Measurements from ENCODE around the gene TEKT2.
A peak's percentile ranks its signal among the peaks of the same experiment; 100 is the strongest.

Gene TEKT2

GRCh38 chr1:36083635-36084496 is at the start of gene TEKT2:
Gene TEKT2 (plus strand): TSS chr1:36084094. CDS start chr1:36084922, 828 bp downstream.
- peak; percentile 45 for DNase-seq (ENCODE audit: low read depth)

- DNase-seq (ENCODE audit: low read depth), result peak; percentile 64
These were observed 49.2 kb upstream of the TEKT2 start for GRCh38 chr1:36034692-36035091.

- no peak for DNase-seq (ENCODE audit: low read depth)
These were observed 48.7 kb upstream of the TEKT2 start for GRCh38 chr1:36035154-36035553.

GRCh38 chr1:36040238-36040637 is 43.7 kb upstream of the TEKT2 start:
- DNase-seq (ENCODE audit: low read depth), result no peak

- DNase-seq (ENCODE audit: low read depth), result no peak
These were observed 32.1 kb upstream of the TEKT2 start for GRCh38 chr1:36051821-36052220.

GRCh38 chr1:36053978-36054377 is 29.9 kb upstream of the TEKT2 start:
- no peak for DNase-seq (ENCODE audit: low read depth)

GRCh38 chr1:36055706-36056105 is 28.2 kb upstream of the TEKT2 start:
- DNase-seq (ENCODE audit: low read depth), result no peak

- no peak for DNase-seq (ENCODE audit: low read depth)
These were observed 21.6 kb upstream of the TEKT2 start for GRCh38 chr1:36062315-36062714.

GRCh38 chr1:36067871-36068270 is 16.0 kb upstream of the TEKT2 start:
- DNase-seq (ENCODE audit: low read depth), result no peak

- DNase-seq (ENCODE audit: low read depth), result no peak
These were observed 15.0 kb upstream of the TEKT2 start for GRCh38 chr1:36068866-36069265.

- DNase-seq (ENCODE audit: low read depth), result no peak
These were observed 13.5 kb upstream of the TEKT2 start for GRCh38 chr1:36070349-36070748.

GRCh38 chr1:36076979-36077573 is 6.8 kb upstream of the TEKT2 start:
- DNase-seq (ENCODE audit: low read depth), result no peak

GRCh38 chr1:36080236-36080635 is 3.7 kb upstream of the TEKT2 start:
- no peak for DNase-seq (ENCODE audit: low read depth)

- DNase-seq (ENCODE audit: low read depth), result no peak
These were observed 3.1 kb upstream of the TEKT2 start for GRCh38 chr1:36080801-36081200.

GRCh38 chr1:36081926-36082485 is 1.9 kb upstream of the TEKT2 start:
- DNase-seq (ENCODE audit: low read depth), result no peak

- no peak for DNase-seq (ENCODE audit: low read depth)
These were observed 675 bp upstream of the TEKT2 start for GRCh38 chr1:36083219-36083618.

- DNase-seq (ENCODE audit: low read depth), result no peak
These were observed 712 bp downstream of the TEKT2 start for GRCh38 chr1:36084497-36085115.

GRCh38 chr1:36085126-36085525 is 1.2 kb downstream of the TEKT2 start:
- no peak for DNase-seq (ENCODE audit: low read depth)

- DNase-seq (ENCODE audit: low read depth), result no peak
These were observed 2.0 kb downstream of the TEKT2 start for GRCh38 chr1:36085686-36086526.

- DNase-seq (ENCODE audit: low read depth), result no peak
These were observed 2.8 kb downstream of the TEKT2 start for GRCh38 chr1:36086529-36087232.
